ENCODE measurements around the gene ARHGAP10.
"Not testable (repeated sequence)": the region's sequence is repeated elsewhere in the genome, so short reads cannot be mapped to it uniquely, and the experiment has no call there.

Gene ARHGAP10

GRCh38 chr4:148075438-148075837, 343.6 kb downstream of the ARHGAP10 start:
- no peak for DNase-seq

GRCh38 chr4:148076964-148077363, 345.1 kb downstream of the ARHGAP10 start:
- no peak for DNase-seq

GRCh38 chr4:148077581-148077980, 345.7 kb downstream of the ARHGAP10 start:
- DNase-seq: no peak

- DNase-seq: no peak
These were observed 346.2 kb downstream of the ARHGAP10 start for GRCh38 chr4:148078061-148078460.

GRCh38 chr4:148079961-148080360, 348.1 kb downstream of the ARHGAP10 start:
- DNase-seq: no peak

- DNase-seq: no peak
These were observed 349.4 kb downstream of the ARHGAP10 start for GRCh38 chr4:148081267-148081666.

- no peak for DNase-seq
These were observed 349.9 kb downstream of the ARHGAP10 start for GRCh38 chr4:148081745-148082144.

- DNase-seq: not testable (repeated sequence)
These were observed 351.2 kb downstream of the ARHGAP10 start for GRCh38 chr4:148083073-148083472.

GRCh38 chr4:148089624-148090023, 357.7 kb downstream of the ARHGAP10 start:
- no peak for DNase-seq

GRCh38 chr4:148090029-148090428, 358.1 kb downstream of the ARHGAP10 start:
- DNase-seq: no peak

- no peak for DNase-seq
These were observed 358.9 kb downstream of the ARHGAP10 start for GRCh38 chr4:148090503-148091476.

- no peak for DNase-seq
These were observed 360.0 kb downstream of the ARHGAP10 start for GRCh38 chr4:148091896-148092295.

GRCh38 chr4:148092316-148093014, 360.6 kb downstream of the ARHGAP10 start:
- no peak for DNase-seq

GRCh38 chr4:148093065-148093464, 361.2 kb downstream of the ARHGAP10 start:
- DNase-seq: no peak

- no peak for DNase-seq
These were observed 362.3 kb downstream of the ARHGAP10 start for GRCh38 chr4:148094149-148094548.

GRCh38 chr4:148095346-148095923, 363.5 kb downstream of the ARHGAP10 start:
- no peak for DNase-seq

GRCh38 chr4:148097801-148098200, 365.9 kb downstream of the ARHGAP10 start:
- no peak for DNase-seq

- DNase-seq: no peak
These were observed 369.3 kb downstream of the ARHGAP10 start for GRCh38 chr4:148101235-148101634.

GRCh38 chr4:148101790-148102189, 369.9 kb downstream of the ARHGAP10 start:
- DNase-seq: no peak

- no peak for DNase-seq
These were observed 371.9 kb downstream of the ARHGAP10 start for GRCh38 chr4:148103597-148104355.

- no peak for DNase-seq
These were observed 376.9 kb downstream of the ARHGAP10 start for GRCh38 chr4:148108766-148109165.

- no peak for DNase-seq
These were observed 377.3 kb downstream of the ARHGAP10 start for GRCh38 chr4:148109216-148109615.

- DNase-seq: no peak
These were observed 378.3 kb downstream of the ARHGAP10 start for GRCh38 chr4:148110169-148110568.
